Peyer's patch (tissue), 4 donors: ENCODE data around the gene SIN3B. TPM values are rescaled to one million over a fixed set of nuclear protein-coding genes. Genes with fewer than 3 reads are reported as not detected.

ENCODE experiments used
- DNase-seq, 3 donors: peaks; one replicate each; pipeline ENCODE4 v3.0.0-alpha.2; 2017 to 2019
- H3K27ac ChIP-seq, 4 donors: fragments of 200-600 bp; sonication (generic); one replicate each; pipeline ENCODE4 v1.5.1; 2016 to 2019
- H3K27me3 ChIP-seq, 2 donors: fragments of 200-600 bp; sonication (generic); one replicate each; pipeline ENCODE4 v1.5.1; 2019
- H3K36me3 ChIP-seq, 3 donors: fragments of 200-600 bp; sonication (generic); one replicate each; pipeline ENCODE4 v1.5.1; 2016 to 2019
- H3K4me1 ChIP-seq, 4 donors: fragments of 200-600 bp; sonication (generic); one replicate each; pipeline ENCODE4 v1.5.1; 2016 to 2019
- H3K4me3 ChIP-seq, 4 donors: fragments of 200-600 bp; sonication (generic); 1 replicate in 3 of 4; 2 replicates in 1 of 4; pipeline ENCODE4 v1.5.1; 2016 to 2019; ENCODE audit warnings: mild to moderate bottlenecking in 1 of 4
- H3K9me3 ChIP-seq, 4 donors: fragments of 200-600 bp; sonication (generic); one replicate each; pipeline ENCODE4 v1.5.1; 2016 to 2019; ENCODE audit warnings: mild to moderate bottlenecking in 1 of 4
- POLR2A ChIP-seq, 2 donors: fragments of 450-650 bp; IDR thresholded peaks; one replicate each; pipeline ENCODE4 v1.5.1; 2017; ENCODE audit warnings: antibody characterized with exemption in 2 of 2, mild to moderate bottlenecking in 2 of 2, moderate library complexity in 2 of 2
- total RNA-seq, 4 donors: library from RNA; depleted of rRNA; stranded (reverse); fragments of >200 nt; gene quantifications; one replicate each; pipeline ENCODE4 v1.1.0, GENCODE V29; 2016
- TF ChIP-seq, protein P1 (sequence below), 6 experiments: fragments of 450-650 bp in 4 of 6; fragments of 200-600 bp in 2 of 6; sonication (generic) in 1 of 6; IDR thresholded peaks; one replicate each; pipeline ENCODE4 v1.5.1; 2017 to 2019; ENCODE audit warnings: antibody characterized with exemption in 6 of 6, mild to moderate bottlenecking in 3 of 6, moderate library complexity in 1 of 6

SIN3B gene
- total RNA-seq, 4 donors from 2014 or later, result 32.4 to 459 (median 86.2) TPM

DNA sequence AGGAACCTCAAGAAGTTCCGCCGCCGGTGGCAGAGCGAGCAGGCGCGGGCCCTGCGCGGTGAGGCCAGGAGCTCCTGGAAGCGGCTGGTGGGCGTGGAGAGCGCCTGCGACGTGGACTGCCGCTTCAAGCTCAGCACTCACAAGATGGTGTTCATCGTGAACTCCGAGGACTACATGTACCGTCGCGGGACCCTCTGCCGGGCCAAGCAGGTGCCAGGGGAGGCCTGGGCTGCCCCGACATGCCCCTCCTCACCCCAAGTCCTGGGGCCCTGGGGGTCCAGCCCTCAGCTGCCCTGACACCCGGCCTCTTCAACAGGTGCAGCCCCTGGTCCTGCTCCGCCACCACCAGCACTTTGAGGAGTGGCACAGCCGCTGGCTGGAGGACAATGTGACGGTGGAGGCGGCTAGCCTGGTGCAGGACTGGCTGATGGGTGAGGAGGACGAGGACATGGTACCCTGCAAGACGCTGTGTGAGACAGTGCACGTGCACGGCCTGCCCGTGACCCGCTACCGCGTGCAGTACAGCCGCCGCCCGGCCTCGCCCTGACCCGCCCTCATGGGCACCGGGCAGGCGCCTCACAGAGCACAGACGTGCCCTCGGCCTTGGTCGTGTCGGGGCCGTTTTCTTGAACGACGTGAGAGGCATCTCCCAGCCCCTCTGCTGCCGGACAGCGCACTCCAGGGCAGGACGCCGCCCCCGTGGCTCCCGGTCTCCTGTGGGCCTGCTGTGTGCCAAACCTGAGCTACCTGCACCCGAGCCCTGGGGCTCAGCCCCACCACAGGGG lies 49.2 kb downstream of the SIN3B start:
- Histone ChIP-seq H3K4me3 (no peak overlapping the region), H3K9me3 (peaks cover 0 to 22% (median 6%) of the 10 kb centered on the region in 4 donors), H3K27ac (no peak overlapping the region), H3K27me3 (no peaks in the 10 kb centered on the region), H3K36me3 (peaks cover 0 to 45% (median 0%) of the 10 kb centered on the region in 3 donors), H3K4me1 (peaks cover 0 to 7% (median 0%) of the 10 kb centered on the region in 4 donors)
- DNase-seq, result no peak
- TF ChIP-seq POLR2A (IDR thresholded peaks at IDR 0.05), result no peak
- TF ChIP-seq, protein P1, sequence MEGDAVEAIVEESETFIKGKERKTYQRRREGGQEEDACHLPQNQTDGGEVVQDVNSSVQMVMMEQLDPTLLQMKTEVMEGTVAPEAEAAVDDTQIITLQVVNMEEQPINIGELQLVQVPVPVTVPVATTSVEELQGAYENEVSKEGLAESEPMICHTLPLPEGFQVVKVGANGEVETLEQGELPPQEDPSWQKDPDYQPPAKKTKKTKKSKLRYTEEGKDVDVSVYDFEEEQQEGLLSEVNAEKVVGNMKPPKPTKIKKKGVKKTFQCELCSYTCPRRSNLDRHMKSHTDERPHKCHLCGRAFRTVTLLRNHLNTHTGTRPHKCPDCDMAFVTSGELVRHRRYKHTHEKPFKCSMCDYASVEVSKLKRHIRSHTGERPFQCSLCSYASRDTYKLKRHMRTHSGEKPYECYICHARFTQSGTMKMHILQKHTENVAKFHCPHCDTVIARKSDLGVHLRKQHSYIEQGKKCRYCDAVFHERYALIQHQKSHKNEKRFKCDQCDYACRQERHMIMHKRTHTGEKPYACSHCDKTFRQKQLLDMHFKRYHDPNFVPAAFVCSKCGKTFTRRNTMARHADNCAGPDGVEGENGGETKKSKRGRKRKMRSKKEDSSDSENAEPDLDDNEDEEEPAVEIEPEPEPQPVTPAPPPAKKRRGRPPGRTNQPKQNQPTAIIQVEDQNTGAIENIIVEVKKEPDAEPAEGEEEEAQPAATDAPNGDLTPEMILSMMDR (IDR thresholded peaks at IDR 0.05), result no peak

DNA sequence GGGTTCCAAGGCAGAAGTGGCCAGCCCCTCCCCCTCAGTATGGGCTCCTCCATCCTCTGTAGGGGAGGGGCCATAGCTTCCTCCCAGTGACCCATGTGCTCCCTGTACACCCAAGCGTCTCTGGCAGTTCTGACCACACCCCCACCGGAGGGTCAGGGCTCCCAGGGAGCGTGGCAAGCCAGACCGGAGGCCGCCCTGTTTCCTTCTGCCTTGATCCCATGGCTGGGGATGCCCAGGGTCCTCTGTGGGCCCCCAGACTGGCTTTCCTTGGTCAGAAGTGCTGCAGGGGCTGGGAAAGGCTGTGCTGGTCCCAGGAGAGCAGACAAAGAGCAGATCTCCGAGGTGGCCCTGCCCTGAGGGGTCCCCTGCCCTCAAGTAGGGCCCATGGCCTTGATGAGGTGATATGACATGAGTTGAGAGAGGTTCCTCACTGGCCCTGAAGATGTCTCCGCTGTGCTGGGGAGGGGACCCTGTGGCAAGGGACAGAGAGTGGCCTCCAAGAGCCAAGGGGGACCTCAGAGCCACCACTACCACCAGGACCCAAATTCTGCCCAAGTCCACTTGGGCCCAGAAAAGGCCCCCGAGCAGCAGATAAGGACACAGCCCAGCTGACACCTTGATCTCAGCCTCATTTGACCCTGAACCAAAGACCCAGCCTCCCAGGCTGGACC lies 51.8 kb downstream of the SIN3B start:
- Histone ChIP-seq H3K4me1 (peaks cover 0 to 7% (median 0%) of the 10 kb centered on the region in 4 donors), H3K27ac (no peak overlapping the region), H3K27me3 (no peaks in the 10 kb centered on the region), H3K36me3 (peaks cover 0 to 43% (median 0%) of the 10 kb centered on the region in 3 donors), H3K4me3 (no peak overlapping the region), H3K9me3 (peaks cover 0 to 22% (median 6%) of the 10 kb centered on the region in 4 donors)
- DNase-seq, result no peak
- TF ChIP-seq, protein P1 (IDR thresholded peaks at IDR 0.05), result no peak
- TF ChIP-seq POLR2A (IDR thresholded peaks at IDR 0.05), result no peak

DNA sequence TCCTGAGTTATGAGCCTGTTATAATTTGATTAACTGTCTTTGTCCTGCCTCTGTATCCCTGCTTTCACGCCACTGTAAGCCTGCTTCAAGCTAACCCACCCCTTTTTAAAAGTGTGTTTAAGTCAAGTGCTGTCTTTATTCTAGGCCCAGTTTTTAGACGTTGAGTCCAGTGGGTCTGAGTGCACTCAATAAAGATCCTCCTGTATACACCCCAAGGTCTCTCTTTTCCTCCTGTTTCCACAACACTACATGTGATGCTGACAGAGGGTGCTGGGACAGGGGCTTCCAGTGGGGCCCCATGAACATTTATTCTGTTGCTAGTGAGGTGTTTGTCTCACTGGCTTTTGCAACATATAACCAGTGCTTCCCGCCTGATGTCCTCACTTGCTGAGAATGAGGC lies 52.9 kb downstream of the SIN3B start:
- TF ChIP-seq, protein P1 (IDR thresholded peaks at IDR 0.05), result no peak
- no peak for TF ChIP-seq POLR2A (IDR thresholded peaks at IDR 0.05)
- peaks cover 0 to 22% (median 6%) of the 10 kb centered on the region in 4 donors for H3K9me3 ChIP-seq
- no peaks in the 10 kb centered on the region for H3K27me3 ChIP-seq
- H3K27ac ChIP-seq, result no peak overlapping the region
- H3K4me1 ChIP-seq, result no peaks in the 10 kb centered on the region
- H3K36me3 ChIP-seq, result peaks cover 0 to 32% (median 0%) of the 10 kb centered on the region in 3 donors
- no peak overlapping the region for H3K4me3 ChIP-seq
- DNase-seq, result no peak

DNA sequence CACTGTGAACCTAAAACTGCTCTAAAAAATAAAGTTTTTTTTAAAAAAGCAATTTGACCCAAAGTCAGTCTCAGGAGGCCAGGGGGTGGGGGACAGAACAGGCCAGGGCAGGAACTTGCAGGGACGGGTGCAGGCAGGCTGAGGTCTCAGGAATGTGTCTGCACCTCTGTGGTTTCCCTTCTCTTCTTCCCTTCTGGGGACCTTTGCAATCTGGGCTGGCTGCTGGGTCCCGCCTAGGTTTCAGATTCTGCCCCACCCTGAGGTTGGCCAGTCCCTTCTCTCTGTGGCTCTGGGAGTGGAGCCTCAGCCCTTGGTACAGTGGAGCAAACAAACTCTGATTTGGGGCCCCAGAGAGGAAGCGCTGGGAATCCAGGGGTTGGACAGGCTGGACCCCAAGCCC lies 54.3 kb downstream of the SIN3B start:
- Histone ChIP-seq H3K27me3 (no peaks in the 10 kb centered on the region), H3K4me3 (no peak overlapping the region), H3K9me3 (peaks cover 0 to 22% (median 6%) of the 10 kb centered on the region in 4 donors), H3K36me3 (peaks cover 0 to 18% (median 0%) of the 10 kb centered on the region in 3 donors), H3K4me1 (peaks cover 0 to under 1% (median 0%) of the 10 kb centered on the region in 4 donors), H3K27ac (no peak overlapping the region)
- TF ChIP-seq, protein P1 (IDR thresholded peaks at IDR 0.05), result no peak
- TF ChIP-seq POLR2A (IDR thresholded peaks at IDR 0.05), result no peak
- no peak for DNase-seq

DNA sequence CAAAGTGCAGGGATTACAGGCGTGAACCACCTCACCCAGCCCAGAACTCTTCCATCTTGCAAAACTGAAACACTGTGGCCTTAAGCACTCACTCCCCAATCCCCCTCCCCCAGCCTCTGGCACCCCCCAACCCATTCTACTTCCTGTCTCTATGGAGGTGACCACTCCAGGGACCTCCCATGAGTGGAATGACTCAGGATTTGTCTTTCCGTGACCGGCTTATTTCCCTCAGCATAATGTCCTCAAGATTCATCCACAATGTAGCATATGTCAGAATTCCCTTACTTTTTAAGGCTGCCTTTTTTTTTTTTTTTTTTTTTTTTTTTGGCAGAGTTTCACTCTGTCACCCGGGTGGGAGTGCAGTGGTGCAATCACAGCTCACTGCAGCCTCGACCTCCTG lies 56.0 kb downstream of the SIN3B start:
- Histone ChIP-seq H3K4me3 (no peak overlapping the region), H3K9me3 (peaks cover 0 to 22% (median 6%) of the 10 kb centered on the region in 4 donors), H3K4me1 (peaks cover 0 to 8% (median 0%) of the 10 kb centered on the region in 4 donors), H3K27ac (peak overlapping the region in 1 of 4 donors; percentile 77), H3K36me3 (peaks cover 0 to 1% (median 0%) of the 10 kb centered on the region in 3 donors), H3K27me3 (no peaks in the 10 kb centered on the region)
- no peak for DNase-seq
- TF ChIP-seq POLR2A (IDR thresholded peaks at IDR 0.05), result no peak
- TF ChIP-seq, protein P1 (IDR thresholded peaks at IDR 0.05), result no peak
